ENCODE results near the gene GPR153. TPM values are rescaled to one million over a fixed set of nuclear protein-coding genes. Genes with fewer than 3 reads are reported as not detected.

Gene GPR153
- total and polyA plus RNA-seq, 2 of the 8 experiments (the other 6 are each of a cell fraction or from before 2014, with no cell fraction given) = 5.7 to 8.1 TPM

DNA sequence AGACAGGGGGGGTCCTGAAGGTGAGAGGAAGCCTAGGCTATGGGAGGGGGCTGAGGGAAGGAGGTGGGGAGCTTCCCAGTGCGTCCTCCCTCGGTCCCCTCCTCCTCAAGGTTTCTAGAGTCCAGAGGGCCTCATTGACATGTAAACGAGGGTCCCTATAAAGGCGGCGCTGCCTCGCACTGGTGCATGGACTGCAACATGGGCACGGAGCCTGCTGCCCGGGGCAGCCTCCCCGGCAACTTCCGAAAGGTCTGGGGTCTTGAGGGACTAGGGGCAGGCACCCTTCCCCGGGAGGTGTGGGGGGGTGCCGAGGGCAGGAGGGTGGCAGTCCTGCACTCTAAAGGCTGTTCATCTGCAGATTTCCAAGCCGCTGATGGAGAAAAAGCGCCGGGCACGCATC is 16.9 kb downstream of the GPR153 start, which contains the start of gene HES3 (continued):
- no peak for TF ChIP-seq CHD7 (IDR thresholded peaks at IDR 0.05; ENCODE audit: insufficient replicate concordance, low read length)
- TF ChIP-seq SP2 (IDR thresholded peaks at IDR 0.05; ENCODE audit: low read length) = no peak
- TF ChIP-seq SUZ12 (IDR thresholded peaks at IDR 0.05; ENCODE audit: low read length) = no peak
- no peak for TF ChIP-seq E2F6 (IDR thresholded peaks at IDR 0.05)
- TF ChIP-seq YY1 (IDR thresholded peaks at IDR 0.05; ENCODE audit: low read depth, low read length) = no peak
- TF ChIP-seq PHF8 (conservative IDR thresholded peaks at IDR 0.05; ENCODE audit: low read depth, low read length) = 0 out of 2 replicates have a peak, but pooled peaks have one; percentile 35
- TF ChIP-seq CREB1 (IDR thresholded peaks at IDR 0.05) = no peak
- no peak for TF ChIP-seq FOSL1 (IDR thresholded peaks at IDR 0.05; ENCODE audit: insufficient read depth, low read depth, low read length)
- peak in 1 of 2 experiments; percentile 53; a peak in 1 of 3 replicates for TF ChIP-seq POLR2A (IDR thresholded peaks at IDR 0.05; ENCODE audit: control extremely low read depth in 1 of 2, low read depth in 2 of 2, low read length in 2 of 2)
- TF ChIP-seq TEAD4 (IDR thresholded peaks at IDR 0.05; ENCODE audit: low read depth, low read length) = no peak
- peak in 1 of 2 experiments; percentile 23; a peak in 1 of 4 replicates for TF ChIP-seq SIN3A (conservative IDR thresholded peaks at IDR 0.05 in 1 of 2, IDR thresholded peaks at IDR 0.05 in 1 of 2; ENCODE audit: low read depth in 1 of 2, low read length in 2 of 2)
- no peak for TF ChIP-seq RBBP5 (IDR thresholded peaks at IDR 0.05; ENCODE audit: borderline replicate concordance, low read depth, low read length)

All from H1 (cell line).